ENCODE measurements around the gene MRPS34. TPM values are rescaled to one million over a fixed set of nuclear protein-coding genes. Genes with fewer than 3 reads are reported as not detected.
"Not testable (repeated sequence)": the region's sequence is repeated elsewhere in the genome, so short reads cannot be mapped to it uniquely, and the experiment has no call there.

The MRPS34 gene
- total and polyA plus RNA-seq, 9 of the 15 experiments (the other 6 are each of a cell fraction or from before 2014, with no cell fraction given), result 5.2 to 334 (median 92.8) TPM

- CTCF ChIA-PET (ENCODE audit: low intra/inter-chr PET ratio), result no interaction called here
- no peaks in the 10 kb centered on the region for H3K27me3 ChIP-seq (ENCODE audit: control insufficient read depth in 2 of 2, insufficient read depth in 2 of 2, low read length in 2 of 2)
- H3K79me2 ChIP-seq (ENCODE audit: control insufficient read depth, insufficient read depth, low read length), result no peaks in the 10 kb centered on the region
- FAIRE-seq, result no peak
- no peak overlapping the region for H3K9ac ChIP-seq (ENCODE audit: insufficient read depth in 1 of 2, low read depth in 2 of 2, low read length in 2 of 2)
- DNase-seq (ENCODE audit: extremely low read depth in 1 of 4, low spot score in 3 of 4), result no peak
- peaks cover 0 to 33% of the 10 kb centered on the region in 2 experiments; a peak in 2 of 5 replicates for H3K4me1 ChIP-seq (replicated peaks in 1 of 2; ENCODE audit: control insufficient read depth in 2 of 2, insufficient read depth in 2 of 2, low read length in 2 of 2)
- intact Hi-C loops (cut with micrococcal nuclease) (no loop called here), in situ Hi-C loops (cut with MboI) (no loop called here)
- H3K36me3 ChIP-seq (ENCODE audit: control insufficient read depth, insufficient read depth, low read length), result peaks cover 44% of the 10 kb centered on the region; the same call in 2 of the 3 replicates
- 95% methylated on average over 19 of the region's 22 CpGs for WGBS (ENCODE audit: insufficient coverage, low coverage, missing lambda C conversion rate)
- no TSS peak for BruUV-seq (replicated peaks)
- POLR2A ChIA-PET, result interaction anchor here (0.9 kb wide), 1 partner anchor 9 kb away, joined by 4 read pairs; no protein-coding TSS in a partner anchor
- TF ChIP-seq TGIF2 (CRISPR knock-in tag; IDR thresholded peaks at IDR 0.05), result no peak
- TF ChIP-seq MAX (CRISPR knock-in tag; IDR thresholded peaks at IDR 0.05), result peak; percentile 14; the same call in 1 of the 2 replicates
- H2AFZ ChIP-seq (ENCODE audit: low read depth, low read length), result no peak overlapping the region
- no peak overlapping the region for H3K4me3 ChIP-seq
- H3K27ac ChIP-seq (ENCODE audit: extremely low read depth, low read depth, low read length), result no peak overlapping the region
- H3K9me3 ChIP-seq (replicated peaks; ENCODE audit: control insufficient read depth, insufficient read depth, low read depth, low read length), result peaks cover 30% of the 10 kb centered on the region
- no peaks in the 10 kb centered on the region for H4K20me1 ChIP-seq (replicated peaks; ENCODE audit: control insufficient read depth, insufficient read depth, low read length)
- no peak overlapping the region for H3K4me2 ChIP-seq (ENCODE audit: insufficient read depth, low read length)
- H3K9me1 ChIP-seq (ENCODE audit: control insufficient read depth, insufficient read depth, low read length), result no peaks in the 10 kb centered on the region
- no peak for ATAC-seq
Measured at GRCh38 chr16:1734123-1734522, 38.8 kb downstream of the MRPS34 start.

- BruUV-seq (replicated peaks); in situ Hi-C loops (cut with MboI); H3K4me2 ChIP-seq (ENCODE audit: insufficient read depth, low read length); H2AFZ ChIP-seq (ENCODE audit: low read depth, low read length); H3K4me3 ChIP-seq; H3K9ac ChIP-seq (ENCODE audit: insufficient read depth in 1 of 2, low read depth in 2 of 2, low read length in 2 of 2); H3K27me3 ChIP-seq (ENCODE audit: control insufficient read depth in 2 of 2, insufficient read depth in 2 of 2, low read length in 2 of 2); intact Hi-C loops (cut with micrococcal nuclease); FAIRE-seq; DNase-seq (ENCODE audit: extremely low read depth in 1 of 4, low spot score in 3 of 4); H3K79me2 ChIP-seq (ENCODE audit: control insufficient read depth, insufficient read depth, low read length); H4K20me1 ChIP-seq (replicated peaks; ENCODE audit: control insufficient read depth, insufficient read depth, low read length); H3K27ac ChIP-seq (ENCODE audit: extremely low read depth, low read depth, low read length); CTCF ChIA-PET (ENCODE audit: low intra/inter-chr PET ratio); ATAC-seq; H3K9me1 ChIP-seq (ENCODE audit: control insufficient read depth, insufficient read depth, low read length): not testable (repeated sequence)
- H3K9me3 ChIP-seq (replicated peaks; ENCODE audit: control insufficient read depth, insufficient read depth, low read depth, low read length), result peaks cover 29% of the 10 kb centered on the region
- peaks cover 0 to 26% of the 10 kb centered on the region in 2 experiments; a peak in 2 of 5 replicates for H3K4me1 ChIP-seq (replicated peaks in 1 of 2; ENCODE audit: control insufficient read depth in 2 of 2, insufficient read depth in 2 of 2, low read length in 2 of 2)
- H3K36me3 ChIP-seq (ENCODE audit: control insufficient read depth, insufficient read depth, low read length), result peaks cover 55% of the 10 kb centered on the region; the same call in 2 of the 3 replicates
- WGBS (ENCODE audit: insufficient coverage, low coverage, missing lambda C conversion rate), result 99% methylated on average over 14 of the region's 21 CpGs
- POLR2A ChIA-PET, result interaction anchor here (0.5 to 0.7 kb wide), 2 partner anchors 21 to 25 kb away, joined by 3 to 4 read pairs; no protein-coding TSS in a partner anchor
Measured at GRCh38 chr16:1732551-1732987, 40.4 kb downstream of the MRPS34 start.
